ENCODE data around the gene DUS1L. TPM values are rescaled to one million over a fixed set of nuclear protein-coding genes. Genes with fewer than 3 reads are reported as not detected.

DUS1L gene
- total RNA-seq, 1 experiment from 2014 or later = 176 TPM

DNA sequence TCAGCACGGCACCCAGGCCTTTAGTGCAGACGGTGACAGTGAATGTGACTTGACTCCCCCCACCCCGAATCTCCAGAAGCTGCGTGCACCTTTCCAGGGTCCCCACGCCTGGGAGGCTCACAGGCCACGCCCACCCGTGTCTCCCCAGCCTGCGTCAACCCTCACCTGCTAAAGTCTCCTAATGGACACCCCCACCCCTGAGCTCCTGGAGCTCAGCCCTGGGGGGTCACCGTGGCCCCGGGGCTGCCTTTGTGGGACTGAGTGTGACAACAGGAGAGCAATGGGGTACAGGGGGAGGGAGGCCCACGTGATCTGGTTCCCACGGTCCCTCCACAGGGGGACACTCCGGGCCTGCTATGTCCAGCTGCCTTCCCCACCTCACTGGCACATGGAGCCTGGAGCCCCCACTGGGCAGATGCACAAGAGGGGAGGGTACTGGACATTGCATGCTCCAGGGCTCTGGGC, 39.8 kb upstream of the DUS1L start:
- ATAC-seq (no peak), DNase-seq (ENCODE audit: low read depth, low spot score) (no peak)
- no TSS peak for BruUV-seq (replicated peaks)
- peaks cover 0 to 15% of the 10 kb centered on the region in 2 experiments; a peak in 1 of 4 replicates for H3K36me3 ChIP-seq (ENCODE audit: control insufficient read depth in 1 of 2, insufficient read depth in 2 of 2, low read length in 2 of 2)
- intact Hi-C loops (cut with micrococcal nuclease) = loop anchor here (5.0 kb wide), 1 partner anchor 37 kb away; no protein-coding TSS in a partner anchor
- TF ChIP-seq ELF1 (IDR thresholded peaks at IDR 0.05; ENCODE audit: borderline replicate concordance, low read depth) (no peak), EZH2 (IDR thresholded peaks at IDR 0.05) (no peak), ZFX (IDR thresholded peaks at IDR 0.05) (no peak), ZNF274 (IDR thresholded peaks at IDR 0.05; ENCODE audit: low read depth, low read length) (no peak), JUND (IDR thresholded peaks at IDR 0.05) (no peak), SIN3A (IDR thresholded peaks at IDR 0.05; ENCODE audit: low read depth) (no peak), SP1 (IDR thresholded peaks at IDR 0.05; ENCODE audit: low read depth) (no peak), SRF (IDR thresholded peaks at IDR 0.05; ENCODE audit: low read depth) (no peak), YY1 (IDR thresholded peaks at IDR 0.05; ENCODE audit: extremely low read depth, insufficient replicate concordance, low read depth, low read length) (no peak), TCF7L2 (IDR thresholded peaks at IDR 0.05; ENCODE audit: borderline replicate concordance, extremely low read depth, insufficient read depth, insufficient read length) (no peak), EZH2phosphoT487 (IDR thresholded peaks at IDR 0.05; ENCODE audit: borderline replicate concordance) (no peak), RAD21 (IDR thresholded peaks at IDR 0.05; ENCODE audit: low read depth) (no peak)
- TF ChIP-seq, protein P1, sequence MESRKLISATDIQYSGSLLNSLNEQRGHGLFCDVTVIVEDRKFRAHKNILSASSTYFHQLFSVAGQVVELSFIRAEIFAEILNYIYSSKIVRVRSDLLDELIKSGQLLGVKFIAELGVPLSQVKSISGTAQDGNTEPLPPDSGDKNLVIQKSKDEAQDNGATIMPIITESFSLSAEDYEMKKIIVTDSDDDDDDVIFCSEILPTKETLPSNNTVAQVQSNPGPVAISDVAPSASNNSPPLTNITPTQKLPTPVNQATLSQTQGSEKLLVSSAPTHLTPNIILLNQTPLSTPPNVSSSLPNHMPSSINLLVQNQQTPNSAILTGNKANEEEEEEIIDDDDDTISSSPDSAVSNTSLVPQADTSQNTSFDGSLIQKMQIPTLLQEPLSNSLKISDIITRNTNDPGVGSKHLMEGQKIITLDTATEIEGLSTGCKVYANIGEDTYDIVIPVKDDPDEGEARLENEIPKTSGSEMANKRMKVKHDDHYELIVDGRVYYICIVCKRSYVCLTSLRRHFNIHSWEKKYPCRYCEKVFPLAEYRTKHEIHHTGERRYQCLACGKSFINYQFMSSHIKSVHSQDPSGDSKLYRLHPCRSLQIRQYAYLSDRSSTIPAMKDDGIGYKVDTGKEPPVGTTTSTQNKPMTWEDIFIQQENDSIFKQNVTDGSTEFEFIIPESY (IDR thresholded peaks at IDR 0.05; ENCODE audit: extremely low read depth, insufficient replicate concordance, low read length) = no peak
- TF ChIP-seq, protein P2, sequence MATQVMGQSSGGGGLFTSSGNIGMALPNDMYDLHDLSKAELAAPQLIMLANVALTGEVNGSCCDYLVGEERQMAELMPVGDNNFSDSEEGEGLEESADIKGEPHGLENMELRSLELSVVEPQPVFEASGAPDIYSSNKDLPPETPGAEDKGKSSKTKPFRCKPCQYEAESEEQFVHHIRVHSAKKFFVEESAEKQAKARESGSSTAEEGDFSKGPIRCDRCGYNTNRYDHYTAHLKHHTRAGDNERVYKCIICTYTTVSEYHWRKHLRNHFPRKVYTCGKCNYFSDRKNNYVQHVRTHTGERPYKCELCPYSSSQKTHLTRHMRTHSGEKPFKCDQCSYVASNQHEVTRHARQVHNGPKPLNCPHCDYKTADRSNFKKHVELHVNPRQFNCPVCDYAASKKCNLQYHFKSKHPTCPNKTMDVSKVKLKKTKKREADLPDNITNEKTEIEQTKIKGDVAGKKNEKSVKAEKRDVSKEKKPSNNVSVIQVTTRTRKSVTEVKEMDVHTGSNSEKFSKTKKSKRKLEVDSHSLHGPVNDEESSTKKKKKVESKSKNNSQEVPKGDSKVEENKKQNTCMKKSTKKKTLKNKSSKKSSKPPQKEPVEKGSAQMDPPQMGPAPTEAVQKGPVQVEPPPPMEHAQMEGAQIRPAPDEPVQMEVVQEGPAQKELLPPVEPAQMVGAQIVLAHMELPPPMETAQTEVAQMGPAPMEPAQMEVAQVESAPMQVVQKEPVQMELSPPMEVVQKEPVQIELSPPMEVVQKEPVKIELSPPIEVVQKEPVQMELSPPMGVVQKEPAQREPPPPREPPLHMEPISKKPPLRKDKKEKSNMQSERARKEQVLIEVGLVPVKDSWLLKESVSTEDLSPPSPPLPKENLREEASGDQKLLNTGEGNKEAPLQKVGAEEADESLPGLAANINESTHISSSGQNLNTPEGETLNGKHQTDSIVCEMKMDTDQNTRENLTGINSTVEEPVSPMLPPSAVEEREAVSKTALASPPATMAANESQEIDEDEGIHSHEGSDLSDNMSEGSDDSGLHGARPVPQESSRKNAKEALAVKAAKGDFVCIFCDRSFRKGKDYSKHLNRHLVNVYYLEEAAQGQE (IDR thresholded peaks at IDR 0.05; ENCODE audit: low read depth) = no peak
- TF ChIP-seq, protein P3, sequence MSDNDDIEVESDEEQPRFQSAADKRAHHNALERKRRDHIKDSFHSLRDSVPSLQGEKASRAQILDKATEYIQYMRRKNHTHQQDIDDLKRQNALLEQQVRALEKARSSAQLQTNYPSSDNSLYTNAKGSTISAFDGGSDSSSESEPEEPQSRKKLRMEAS (IDR thresholded peaks at IDR 0.05) = no peak
- TF ChIP-seq, protein P4, sequence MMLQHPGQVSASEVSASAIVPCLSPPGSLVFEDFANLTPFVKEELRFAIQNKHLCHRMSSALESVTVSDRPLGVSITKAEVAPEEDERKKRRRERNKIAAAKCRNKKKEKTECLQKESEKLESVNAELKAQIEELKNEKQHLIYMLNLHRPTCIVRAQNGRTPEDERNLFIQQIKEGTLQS (IDR thresholded peaks at IDR 0.05) = no peak
- no peaks in the 10 kb centered on the region for H3K9me3 ChIP-seq (ENCODE audit: control insufficient read depth in 1 of 2, insufficient read depth in 1 of 2, low read depth in 1 of 2, low read length in 2 of 2)
- peak overlapping the region; percentile 78 for H3K9ac ChIP-seq (ENCODE audit: low read length)
- H3K79me2 ChIP-seq (ENCODE audit: insufficient read depth, low read length) = peaks cover 11% of the 10 kb centered on the region; the same call in 1 of the 2 replicates
- peak overlapping the region; percentile 94 for H3K27ac ChIP-seq (ENCODE audit: low read depth, low read length)
- peak overlapping the region; percentile 93 for H3K4me2 ChIP-seq (ENCODE audit: low read length)
- H3K4me1 ChIP-seq (ENCODE audit: control insufficient read depth in 1 of 2, insufficient read depth in 2 of 2, low read length in 2 of 2) = peaks cover 37 to 53% of the 10 kb centered on the region in 2 experiments
- ChIA-PET POLR2A (interaction anchor here (1.1 to 2.3 kb wide), 2 partner anchors 7 to 68 kb away, joined by 3 to 11 read pairs; partner anchors contain the start of genes DCXR and FASN), RAD21 (ENCODE audit: low non-redundant PET in 1 of 2, low total read pairs in 2 of 2, uncharacterized antibody in 2 of 2, unreplicated experiment in 2 of 2) (interaction anchor here in 1 of 2 experiments (1.1 to 1.2 kb wide), 2 partner anchors 47 to 75 kb away, joined by 3 to 4 read pairs; no protein-coding TSS in a partner anchor), CTCF (interaction anchor here (0.6 to 1.9 kb wide), 6 partner anchors 7 to 100 kb away, joined by 3 to 15 read pairs (median 4); partner anchors contain the start of genes DCXR, FASN and RAC3)
- H3K9me2 ChIP-seq (ENCODE audit: insufficient read depth) = no peaks in the 10 kb centered on the region
- no peaks in the 10 kb centered on the region for H3K27me3 ChIP-seq (ENCODE audit: insufficient read depth, low read length)
- no peak overlapping the region for H2AFZ ChIP-seq (ENCODE audit: low read depth, low read length, poor library complexity, severe bottlenecking)
- no peaks in the 10 kb centered on the region for H4K20me1 ChIP-seq (ENCODE audit: insufficient read depth)
- H3K4me3 ChIP-seq (replicated peaks in 1 of 2; ENCODE audit: low read depth in 1 of 2, low read length in 2 of 2) = peak overlapping the region; percentile 68 to 70
